GM10266 (cell line): Measurements from ENCODE around the gene ARHGAP6.

Experiments used
- DNase-seq: peaks from one replicate; pipeline ENCODE4 v3.0.0; 2012; ENCODE audit errors: extremely low spot score
- CTCF ChIP-seq: IDR thresholded peaks from 2 replicates; pipeline ENCODE4 v1.5.1; 2012; ENCODE audit warnings: mild to moderate bottlenecking, low read depth; ENCODE audit not compliant: control insufficient read depth, insufficient read depth; ENCODE audit errors: missing control alignments

The ARHGAP6 gene

GRCh38 chrX:11403631-11404030 is 262.1 kb downstream of the ARHGAP6 start:
- no peak for TF ChIP-seq CTCF
- DNase-seq = no peak

- no peak for TF ChIP-seq CTCF
- DNase-seq = no peak
Observed at GRCh38 chrX:11401966-11402365, 263.8 kb downstream of the ARHGAP6 start.

GRCh38 chrX:11399489-11400094 is 266.1 kb downstream of the ARHGAP6 start:
- TF ChIP-seq CTCF = no peak
- no peak for DNase-seq

- DNase-seq = no peak
Observed at GRCh38 chrX:11398785-11399184, 266.9 kb downstream of the ARHGAP6 start.

GRCh38 chrX:11398139-11398538 is 267.6 kb downstream of the ARHGAP6 start:
- TF ChIP-seq CTCF = no peak
- no peak for DNase-seq

More at GRCh38 chrX:11398785-11399184, 266.9 kb downstream of the ARHGAP6 start:
- no peak for TF ChIP-seq CTCF

GRCh38 chrX:11397680-11398079 is 268.0 kb downstream of the ARHGAP6 start:
- TF ChIP-seq CTCF = no peak
- DNase-seq = no peak

- no peak for DNase-seq
- TF ChIP-seq CTCF = no peak
Observed at GRCh38 chrX:11395859-11396258, 269.9 kb downstream of the ARHGAP6 start.
